ENCODE measurements around the gene LAMA2.

DNA sequence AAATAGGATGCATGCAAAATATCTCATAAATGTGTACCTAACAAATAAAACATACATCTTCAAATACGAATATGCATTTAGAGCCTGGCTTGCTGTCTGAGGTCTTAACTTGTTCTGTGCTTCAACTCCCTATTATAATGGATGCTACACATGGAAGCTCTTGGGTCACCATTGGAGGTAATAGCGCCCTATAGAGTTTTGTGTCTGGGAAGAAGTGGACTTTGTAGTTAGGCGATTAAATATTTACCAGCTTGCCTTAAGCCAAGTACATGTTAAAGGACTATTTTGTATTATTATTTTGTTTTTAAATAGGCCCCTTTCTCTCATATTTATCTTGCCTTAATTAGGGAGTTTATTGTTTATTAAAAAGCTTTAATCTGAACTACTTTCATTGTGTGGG, 107.4 kb downstream of the LAMA2 start:
- TF ChIP-seq, protein P1, sequence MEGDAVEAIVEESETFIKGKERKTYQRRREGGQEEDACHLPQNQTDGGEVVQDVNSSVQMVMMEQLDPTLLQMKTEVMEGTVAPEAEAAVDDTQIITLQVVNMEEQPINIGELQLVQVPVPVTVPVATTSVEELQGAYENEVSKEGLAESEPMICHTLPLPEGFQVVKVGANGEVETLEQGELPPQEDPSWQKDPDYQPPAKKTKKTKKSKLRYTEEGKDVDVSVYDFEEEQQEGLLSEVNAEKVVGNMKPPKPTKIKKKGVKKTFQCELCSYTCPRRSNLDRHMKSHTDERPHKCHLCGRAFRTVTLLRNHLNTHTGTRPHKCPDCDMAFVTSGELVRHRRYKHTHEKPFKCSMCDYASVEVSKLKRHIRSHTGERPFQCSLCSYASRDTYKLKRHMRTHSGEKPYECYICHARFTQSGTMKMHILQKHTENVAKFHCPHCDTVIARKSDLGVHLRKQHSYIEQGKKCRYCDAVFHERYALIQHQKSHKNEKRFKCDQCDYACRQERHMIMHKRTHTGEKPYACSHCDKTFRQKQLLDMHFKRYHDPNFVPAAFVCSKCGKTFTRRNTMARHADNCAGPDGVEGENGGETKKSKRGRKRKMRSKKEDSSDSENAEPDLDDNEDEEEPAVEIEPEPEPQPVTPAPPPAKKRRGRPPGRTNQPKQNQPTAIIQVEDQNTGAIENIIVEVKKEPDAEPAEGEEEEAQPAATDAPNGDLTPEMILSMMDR (IDR thresholded peaks at IDR 0.05; ENCODE audit: insufficient read depth, low read depth, low read length), result no peak
- TF ChIP-seq EZH2 (IDR thresholded peaks at IDR 0.05; ENCODE audit: insufficient read depth, low read length), result no peak
